GM18868 (cell line): ENCODE results near the gene CYB5D1.
"Not testable (repeated sequence)": the region's sequence is repeated elsewhere in the genome, so short reads cannot be mapped to it uniquely, and the experiment has no call there.

ENCODE experiments used
- ATAC-seq: cut with Tn5 transposase; IDR thresholded peaks from one replicate; pipeline ENCODE4 v1.9.1; 2021; ENCODE audit warnings: mild to moderate bottlenecking, moderate library complexity; ENCODE audit not compliant: unreplicated experiment

The CYB5D1 gene

GRCh38 chr17:7856011-7856810 lies 1.6 kb upstream of the CYB5D1 start:
- no peak for ATAC-seq

GRCh38 chr17:7856811-7857712 lies 741 bp upstream of the CYB5D1 start, which contains the start of gene NAA38:
NAA38 (minus strand) TSS chr17:7857559; CDS start chr17:7857463, 96 bp downstream.
- ATAC-seq: peak; percentile 71

GRCh38 chr17:7858522-7858810 lies 663 bp downstream of the CYB5D1 start:
- ATAC-seq: no peak

GRCh38 chr17:7859028-7859427 lies 1.2 kb downstream of the CYB5D1 start:
- ATAC-seq: no peak

GRCh38 chr17:7862692-7863437 lies 5.1 kb downstream of the CYB5D1 start:
- no peak for ATAC-seq

- ATAC-seq: not testable (repeated sequence)
These were observed 6.6 kb downstream of the CYB5D1 start for GRCh38 chr17:7864384-7864783.

GRCh38 chr17:7864995-7865650 lies 7.3 kb downstream of the CYB5D1 start:
- no peak for ATAC-seq

GRCh38 chr17:7867881-7868329 lies 10.1 kb downstream of the CYB5D1 start:
- no peak for ATAC-seq

GRCh38 chr17:7873051-7873450 lies 15.2 kb downstream of the CYB5D1 start:
- no peak for ATAC-seq

GRCh38 chr17:7875804-7876370 lies 18.1 kb downstream of the CYB5D1 start:
- ATAC-seq: no peak

GRCh38 chr17:7878234-7878633 lies 20.4 kb downstream of the CYB5D1 start:
- no peak for ATAC-seq

- no peak for ATAC-seq
These were observed 22.5 kb downstream of the CYB5D1 start for GRCh38 chr17:7880076-7880868.

GRCh38 chr17:7881276-7882054 lies 23.7 kb downstream of the CYB5D1 start:
- no peak for ATAC-seq

GRCh38 chr17:7882068-7882467 lies 24.3 kb downstream of the CYB5D1 start:
- ATAC-seq: no peak

GRCh38 chr17:7882629-7883028 lies 24.8 kb downstream of the CYB5D1 start:
- no peak for ATAC-seq

GRCh38 chr17:7883781-7884386 lies 26.1 kb downstream of the CYB5D1 start:
- no peak for ATAC-seq

- no peak for ATAC-seq
These were observed 27.0 kb downstream of the CYB5D1 start for GRCh38 chr17:7884581-7885366.
